Activated CD4-positive, CD25-positive, alpha-beta regulatory T cell treated with anti-CD3 and anti-CD28 coated beads, Interleukin-2, amount 50 U/mL, for 72 hours (primary cell): ENCODE measurements around the gene PROK1.

Experiments
- DNase-seq: peaks from one replicate; pipeline ENCODE4 v3.0.0; 2021

PROK1 gene

DNA sequence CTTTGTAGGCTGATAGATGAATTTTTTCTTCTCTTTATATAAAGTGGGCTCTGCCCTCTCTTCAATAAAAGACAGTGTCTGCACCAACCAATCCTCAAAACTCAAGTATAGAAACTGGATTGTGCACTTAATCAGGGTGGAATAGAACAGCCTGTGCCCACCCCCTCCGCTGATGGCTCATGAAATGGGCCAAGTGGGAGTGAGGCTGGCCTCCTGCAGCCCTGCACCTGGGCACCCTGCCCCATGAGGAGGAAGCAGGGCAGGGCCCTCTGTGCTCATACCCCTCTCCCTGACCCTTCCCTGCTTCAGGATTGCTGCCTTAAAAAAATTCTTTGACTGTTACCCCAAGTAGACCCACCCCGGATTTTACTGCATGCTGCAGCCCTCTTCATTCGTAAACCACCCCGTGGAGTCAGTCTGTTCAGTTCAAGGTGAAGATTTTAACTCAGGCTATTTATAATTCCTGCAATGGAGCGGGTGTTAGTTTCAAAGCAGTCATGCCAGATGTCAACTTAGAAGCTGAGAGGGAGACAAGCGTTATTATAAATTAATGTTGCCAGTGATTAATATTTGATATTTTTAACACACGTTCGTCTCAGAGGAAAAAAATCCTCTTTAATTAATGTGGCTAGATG, 15.8 kb downstream of the PROK1 start:
- no peak for DNase-seq

DNA sequence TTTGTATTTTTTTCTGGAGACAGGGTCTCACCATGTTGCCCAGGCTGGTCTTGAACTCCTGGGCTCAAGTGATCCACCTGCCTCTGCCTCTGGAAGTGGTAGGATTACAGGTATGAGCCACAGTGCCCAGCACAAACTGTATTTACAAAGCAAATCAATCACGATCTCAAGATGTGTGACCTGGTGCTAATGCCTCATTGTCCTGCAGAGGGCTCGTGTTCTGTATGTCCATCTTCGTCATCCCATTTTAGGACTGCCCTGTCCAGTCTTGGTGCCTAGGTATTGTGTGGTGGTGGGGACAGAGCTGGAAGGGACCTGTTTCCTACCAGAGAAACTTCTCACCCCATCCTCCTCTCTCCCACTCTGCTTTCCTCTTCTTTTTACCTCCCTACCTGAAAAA, 20.2 kb downstream of the PROK1 start:
- no peak for DNase-seq

DNA sequence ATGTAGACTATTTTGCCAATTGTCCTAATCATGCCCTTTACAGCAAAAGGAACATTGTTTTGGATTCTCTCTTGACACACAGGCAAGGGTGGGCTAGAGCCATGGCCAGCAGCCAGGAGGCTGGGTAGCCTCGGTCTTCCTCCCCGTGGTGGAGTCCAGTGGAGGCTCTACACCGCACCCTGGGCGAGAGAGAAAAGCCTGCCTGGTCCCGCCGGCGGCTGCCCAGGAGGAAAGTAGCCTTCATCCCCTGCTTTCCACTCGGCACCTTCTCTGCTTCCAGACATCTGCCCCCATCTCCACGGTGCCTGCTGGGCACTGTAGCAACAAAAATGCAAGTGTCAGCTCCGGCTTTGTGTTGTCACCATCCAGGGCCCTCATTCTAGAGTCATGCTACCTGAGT, 21.6 kb downstream of the PROK1 start:
- no peak for DNase-seq

DNA sequence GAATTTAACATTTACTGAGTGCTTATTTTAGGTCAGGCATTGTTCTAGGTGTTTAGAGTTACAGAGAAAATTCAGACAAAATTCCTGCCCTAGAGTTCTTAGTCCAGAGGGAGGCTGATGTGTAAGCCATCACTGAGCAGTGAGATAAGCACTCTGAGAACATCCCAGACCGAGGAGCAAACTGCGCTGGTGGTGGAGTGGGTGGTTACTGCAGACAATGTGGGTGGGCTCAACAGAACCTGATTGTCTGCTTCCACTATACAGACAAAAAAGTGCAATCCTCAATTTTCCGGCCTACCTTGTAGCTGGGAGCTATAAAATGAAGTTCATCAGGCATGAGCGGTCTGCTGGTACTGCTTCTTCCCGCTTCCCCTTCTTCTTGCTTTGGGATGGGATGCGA, 23.5 kb downstream of the PROK1 start:
- no peak for DNase-seq

DNA sequence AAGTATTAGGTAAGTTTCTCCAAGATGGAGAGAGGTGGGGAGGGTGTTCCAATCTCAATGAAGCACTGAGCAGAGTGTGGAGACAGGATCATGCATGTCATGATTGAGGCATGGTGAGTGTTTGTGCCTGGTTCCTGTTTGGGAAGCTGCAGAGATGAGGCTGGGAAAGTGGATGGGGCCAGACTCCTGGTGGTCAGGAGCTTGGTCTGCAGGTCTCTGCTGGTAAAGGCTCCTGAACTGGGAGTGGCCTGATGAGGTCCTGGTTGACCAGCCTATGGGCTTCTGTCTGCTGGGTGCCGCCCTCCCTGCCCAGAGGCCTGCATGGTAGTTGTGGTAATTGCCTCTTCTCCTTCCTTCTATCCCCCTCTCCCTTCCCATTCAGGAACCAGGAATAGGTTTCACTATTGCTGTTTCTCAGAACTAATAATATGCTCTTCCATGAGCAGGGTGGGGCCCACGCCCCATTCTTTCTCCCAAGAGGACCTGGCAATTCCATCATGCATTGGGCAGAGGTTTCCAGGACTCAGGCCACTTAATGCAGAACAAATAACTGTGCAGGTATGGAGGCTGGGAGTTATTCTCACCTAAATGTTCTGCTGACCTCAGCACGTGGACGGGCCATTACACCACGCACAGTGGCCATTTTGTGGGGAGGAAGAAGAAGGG, 24.5 kb downstream of the PROK1 start:
- DNase-seq, result no peak

DNA sequence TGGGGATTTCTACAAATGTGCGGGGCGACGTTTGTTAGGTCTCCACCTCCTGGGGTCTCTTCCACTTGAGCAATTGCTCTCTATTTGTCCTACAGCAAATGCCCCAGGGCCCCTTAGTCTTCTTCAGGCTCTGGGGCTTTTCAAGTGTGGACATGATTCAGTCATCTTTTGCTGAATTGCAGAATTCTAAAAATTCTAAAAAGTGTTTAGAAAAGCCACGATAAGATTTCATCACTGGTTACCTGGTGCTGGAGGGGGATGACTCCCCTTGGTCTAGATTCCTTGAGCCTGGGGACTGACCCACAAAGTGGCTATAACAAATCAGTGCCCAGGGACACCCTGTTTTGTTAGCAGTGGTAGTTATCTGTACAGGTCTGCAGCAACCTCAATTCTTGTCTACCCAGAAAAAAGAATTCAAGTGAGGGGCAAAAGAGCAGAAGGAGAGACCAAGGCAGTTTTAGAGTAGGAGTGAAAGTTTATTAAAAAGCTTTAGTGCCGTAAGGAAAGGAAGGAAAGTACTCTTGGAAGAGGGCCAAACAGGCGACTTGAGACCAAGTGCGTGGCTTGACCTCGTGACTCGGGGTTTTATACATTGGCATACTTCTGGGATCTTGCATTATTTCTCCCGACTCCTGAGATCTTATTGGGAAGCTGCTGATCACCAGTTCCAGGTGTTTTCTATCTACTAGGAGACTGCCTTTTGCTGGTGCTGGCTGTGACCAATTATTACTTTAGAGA, 25.2 kb downstream of the PROK1 start:
- DNase-seq, result no peak

DNA sequence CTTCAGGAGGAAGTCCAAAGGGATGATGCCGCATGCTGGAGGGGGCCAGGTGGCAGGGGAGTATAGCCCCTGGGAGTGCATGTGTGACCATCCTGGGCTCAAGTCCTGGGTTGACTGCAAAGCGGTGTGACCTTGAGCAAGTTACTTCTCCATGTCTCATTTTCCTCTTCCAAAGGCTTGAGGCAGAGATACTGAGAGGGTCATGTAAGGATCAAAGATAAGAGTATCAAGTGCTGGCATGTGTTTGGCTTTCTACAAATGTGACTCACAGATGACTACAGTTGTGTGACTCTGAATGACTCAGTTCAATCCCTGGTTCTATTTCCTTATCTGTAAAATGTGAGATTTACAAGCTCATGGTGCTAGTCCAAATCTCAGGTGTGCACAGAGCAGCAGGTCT, 26.1 kb downstream of the PROK1 start:
- DNase-seq, result no peak

DNA sequence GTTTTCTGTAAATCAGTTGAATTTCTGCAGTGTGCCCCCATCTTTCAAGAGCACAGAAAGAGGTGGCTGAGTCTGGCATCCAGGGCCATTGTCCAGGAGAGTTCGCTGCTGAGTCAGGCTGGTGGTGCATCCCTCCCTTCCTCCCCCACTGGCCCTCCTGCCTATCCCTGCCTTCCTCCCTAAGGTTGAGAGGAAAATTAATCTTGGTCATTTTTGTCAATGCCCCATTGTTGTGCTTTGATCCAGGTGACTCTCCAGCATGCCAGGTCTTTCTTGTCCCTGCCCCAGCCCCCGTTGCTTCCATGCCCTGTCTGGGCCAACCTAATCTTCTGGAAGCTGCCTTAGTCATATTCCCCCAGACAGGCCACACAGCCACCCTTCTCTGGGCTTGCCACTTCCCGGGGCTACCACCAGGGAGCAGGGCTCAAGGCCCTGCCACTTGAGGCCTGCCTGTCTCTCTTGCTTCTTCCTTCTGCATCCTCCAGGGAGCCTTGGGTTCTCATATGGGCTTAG, 26.6 kb downstream of the PROK1 start:
- DNase-seq, result no peak

DNA sequence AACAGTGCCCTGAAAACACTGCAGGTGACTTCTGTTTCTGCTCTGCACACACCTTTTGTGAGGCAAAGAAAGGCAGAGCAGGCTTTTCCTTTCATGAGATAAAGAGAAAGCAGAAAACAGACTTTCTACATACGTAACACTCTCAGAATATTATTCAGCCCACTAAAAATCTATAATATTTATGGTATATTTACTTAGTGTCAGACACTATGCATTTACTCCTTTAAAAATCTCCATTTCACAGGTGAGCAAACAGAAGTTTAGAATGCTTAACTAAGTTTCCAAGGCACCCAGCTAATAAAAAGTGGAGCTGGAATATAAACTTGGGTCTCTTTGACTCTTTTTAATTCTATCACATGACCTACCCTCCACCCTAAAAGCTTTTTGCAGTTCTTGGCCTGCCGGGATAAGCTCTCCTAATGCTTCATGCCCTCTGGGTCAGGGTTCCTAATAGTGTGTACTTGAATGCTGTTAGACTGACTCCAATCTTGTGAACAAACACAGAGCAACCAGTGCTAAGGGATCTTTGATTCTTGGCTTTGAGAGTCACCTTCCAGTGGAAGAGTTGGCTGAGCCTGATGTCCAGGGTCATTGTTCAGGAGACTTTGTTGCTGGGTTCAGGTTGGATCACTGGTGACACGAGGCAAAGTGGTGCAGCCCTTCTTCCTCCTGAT, 27.2 kb downstream of the PROK1 start:
- DNase-seq, result no peak

DNA sequence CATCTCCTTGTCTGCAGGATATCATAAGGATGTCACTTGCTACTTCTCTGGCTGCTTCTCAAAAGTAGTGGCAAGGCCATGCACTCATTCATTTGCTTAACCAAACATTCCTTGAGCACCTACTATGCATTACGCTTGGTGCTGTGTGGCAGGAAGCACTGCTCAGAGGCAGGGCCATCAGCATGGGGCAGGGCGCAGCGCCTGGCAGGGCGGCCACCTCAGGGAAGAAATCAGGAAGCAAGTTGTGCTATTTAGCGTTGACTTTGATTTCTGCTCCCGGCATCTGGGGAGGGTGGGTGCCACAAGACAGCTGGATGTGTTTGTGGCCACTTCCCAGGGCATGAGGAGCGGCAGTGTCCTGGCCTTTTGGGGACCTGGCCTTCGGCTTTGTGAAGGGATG, 27.9 kb downstream of the PROK1 start:
- no peak for DNase-seq

DNA sequence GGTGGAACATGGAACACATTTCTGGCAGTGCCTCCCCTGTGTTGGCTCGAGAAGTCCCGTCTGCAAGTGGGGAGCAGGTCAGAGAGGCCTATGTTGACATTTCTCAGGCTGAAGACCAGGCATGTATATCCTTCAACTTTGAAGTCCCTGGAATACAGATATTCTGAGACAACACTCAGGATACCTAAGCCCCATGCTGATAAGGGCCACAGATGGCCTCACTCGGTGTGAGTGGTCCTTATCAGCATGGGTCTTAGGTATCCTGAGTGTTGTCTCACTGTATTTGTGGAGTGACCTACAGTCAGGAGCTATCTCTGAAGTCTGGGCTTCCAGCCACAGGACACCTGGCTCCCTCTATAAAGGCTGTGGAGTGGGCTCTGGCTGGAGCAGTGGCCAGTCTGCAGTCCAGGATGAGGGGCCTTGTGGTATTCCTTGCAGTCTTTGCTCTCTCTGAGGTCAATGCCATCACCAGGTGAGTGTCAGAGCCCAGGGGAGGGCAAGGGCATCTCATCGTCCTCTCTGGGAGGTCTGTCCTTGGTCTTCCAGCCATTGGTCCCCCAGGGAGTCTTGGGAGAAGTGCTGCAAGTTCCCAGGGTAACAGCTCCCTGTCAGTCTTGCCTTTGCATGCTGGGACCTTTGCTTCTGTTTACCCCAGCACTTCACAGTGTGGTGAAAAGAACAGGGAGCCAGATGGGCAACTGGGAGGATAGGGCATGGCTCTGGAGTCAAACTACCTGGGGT, 29.6 kb downstream of the PROK1 start:
- DNase-seq, result no peak

DNA sequence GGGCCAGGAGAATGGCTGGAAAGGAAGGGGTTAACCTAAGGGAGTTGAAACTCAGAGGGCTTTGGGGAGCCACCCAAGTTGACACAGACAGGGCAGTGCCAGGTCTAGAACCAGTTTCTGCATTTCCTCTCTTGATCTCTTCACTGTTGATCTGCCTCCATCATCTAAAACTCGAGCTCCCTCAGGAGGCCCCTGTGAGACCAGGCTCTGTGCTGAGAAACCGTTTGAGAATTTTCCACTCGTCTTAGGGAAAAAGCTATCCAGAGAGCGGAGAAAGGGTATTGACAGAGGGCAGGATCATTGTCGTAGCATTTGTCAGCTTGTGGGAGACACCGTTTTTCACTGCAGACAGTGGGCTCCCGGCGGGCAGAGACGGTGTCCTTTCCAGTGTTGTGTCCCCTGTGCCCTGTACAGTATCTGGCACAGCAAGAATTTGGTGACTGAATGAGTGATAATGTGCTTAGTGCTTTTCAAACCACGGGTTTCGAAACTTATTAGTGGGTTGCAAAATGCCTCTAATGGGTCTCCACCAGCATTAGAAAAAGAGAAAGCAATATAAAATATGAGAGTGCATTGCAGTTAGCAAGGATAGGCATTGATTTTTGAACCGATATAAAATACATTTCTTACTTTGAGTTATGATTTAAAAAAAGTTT, 31.1 kb downstream of the PROK1 start:
- no peak for DNase-seq

DNA sequence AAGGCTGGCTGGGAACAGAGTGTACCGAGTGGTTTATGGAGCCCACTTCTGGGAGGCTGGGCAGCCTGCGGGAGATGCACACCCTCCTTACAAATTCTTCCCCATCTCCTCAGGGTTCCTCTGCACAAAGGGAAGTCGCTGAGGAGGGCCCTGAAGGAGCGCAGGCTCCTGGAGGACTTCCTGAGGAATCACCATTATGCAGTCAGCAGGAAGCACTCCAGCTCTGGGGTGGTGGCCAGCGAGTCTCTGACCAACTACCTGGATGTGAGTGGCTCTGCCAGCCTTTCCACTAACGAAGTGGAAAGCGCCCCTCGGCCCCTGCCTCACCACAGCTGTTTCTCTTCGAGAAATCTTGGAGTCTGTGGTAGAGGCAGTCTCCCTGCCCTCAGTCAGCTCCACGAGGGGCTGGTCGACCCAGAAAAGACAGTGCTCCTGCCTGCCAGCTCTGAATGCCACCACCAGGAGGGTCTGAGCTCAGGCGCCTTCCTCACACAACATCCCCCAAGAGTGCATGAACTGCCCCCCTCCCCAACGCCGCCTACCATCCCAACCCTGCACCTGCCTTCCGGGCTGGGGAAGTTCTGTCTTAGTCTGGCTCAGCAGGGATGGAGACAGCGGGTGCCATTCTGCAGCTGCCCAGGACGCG, 31.8 kb downstream of the PROK1 start:
- no peak for DNase-seq

DNA sequence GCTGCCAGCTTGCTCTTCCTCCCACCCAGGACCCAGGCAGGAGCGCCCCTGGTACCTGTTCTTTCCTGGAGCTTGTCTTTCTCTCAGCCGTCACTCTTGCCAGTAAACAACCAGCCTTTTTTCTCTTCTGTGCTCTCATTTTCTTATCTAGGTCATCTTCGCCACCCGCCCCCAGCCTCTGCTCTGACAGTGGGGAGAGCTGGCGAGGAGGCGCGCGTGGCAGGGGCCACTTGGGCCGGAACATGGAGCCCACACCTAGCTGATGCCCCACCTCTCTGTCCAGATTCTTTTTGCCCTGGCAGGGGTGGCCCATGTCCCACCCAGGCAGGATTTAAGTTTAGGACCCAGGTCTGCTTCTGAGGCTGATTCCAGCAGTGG, 32.3 kb downstream of the PROK1 start:
- DNase-seq, result no peak

DNA sequence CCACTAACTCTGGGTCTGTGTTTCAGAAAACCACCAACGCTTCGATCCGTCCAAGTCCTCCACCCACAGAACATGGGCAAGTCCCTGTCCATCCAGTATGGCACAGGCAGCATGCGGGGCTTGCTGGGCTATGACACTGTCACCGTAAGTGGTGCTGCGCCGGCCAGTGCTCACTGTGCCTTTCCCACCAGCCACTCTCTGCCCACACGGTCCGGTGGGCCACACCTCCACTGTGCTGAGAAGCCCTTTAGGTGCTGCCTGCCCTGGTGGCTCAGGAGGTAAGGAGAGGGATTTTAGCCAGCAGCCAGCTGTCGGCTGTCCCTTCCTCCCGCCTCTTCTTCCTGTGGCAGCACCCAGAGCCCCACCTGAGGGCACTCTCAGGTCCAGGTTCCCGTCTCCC, 33.9 kb downstream of the PROK1 start:
- no peak for DNase-seq

DNA sequence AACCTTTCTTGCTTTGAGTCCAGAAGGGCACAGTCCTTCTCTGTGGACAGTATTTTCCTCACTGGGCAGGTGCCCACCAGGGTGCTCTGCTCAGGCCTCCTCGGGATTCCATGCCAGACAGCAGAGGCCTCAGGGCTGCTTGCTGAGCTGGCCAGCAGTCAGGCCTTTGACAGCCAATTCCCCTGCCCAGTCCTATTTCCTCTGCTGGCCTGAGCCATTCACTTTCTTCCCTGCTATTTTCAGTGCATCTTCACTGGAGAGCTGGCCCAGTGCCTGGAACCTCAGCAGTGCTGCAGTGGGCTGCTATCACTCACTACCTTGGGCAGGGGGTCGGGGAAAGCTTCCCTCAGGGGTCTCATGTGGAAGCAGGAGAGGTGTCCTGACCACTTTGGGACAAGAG, 34.8 kb downstream of the PROK1 start:
- no peak for DNase-seq

DNA sequence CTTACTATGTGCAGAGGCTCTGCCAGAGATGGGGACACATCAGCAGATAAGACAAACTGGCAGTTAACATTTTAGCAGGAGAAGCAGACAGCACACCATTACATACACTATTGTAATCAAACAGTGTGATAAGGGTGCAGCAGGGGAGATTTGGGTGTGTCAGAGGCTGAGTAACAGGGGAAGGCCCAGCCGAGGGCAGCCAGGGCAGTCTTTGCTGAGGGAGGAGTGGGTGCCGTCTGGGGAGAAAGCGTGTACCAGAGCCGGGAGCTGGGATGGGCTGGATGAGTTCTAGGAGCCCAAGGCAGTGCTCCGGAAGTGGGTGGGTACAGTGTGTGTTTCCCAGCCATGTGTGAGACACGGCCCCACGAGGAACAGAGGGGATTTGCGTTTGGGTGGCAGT, 36.8 kb downstream of the PROK1 start:
- DNase-seq, result no peak

DNA sequence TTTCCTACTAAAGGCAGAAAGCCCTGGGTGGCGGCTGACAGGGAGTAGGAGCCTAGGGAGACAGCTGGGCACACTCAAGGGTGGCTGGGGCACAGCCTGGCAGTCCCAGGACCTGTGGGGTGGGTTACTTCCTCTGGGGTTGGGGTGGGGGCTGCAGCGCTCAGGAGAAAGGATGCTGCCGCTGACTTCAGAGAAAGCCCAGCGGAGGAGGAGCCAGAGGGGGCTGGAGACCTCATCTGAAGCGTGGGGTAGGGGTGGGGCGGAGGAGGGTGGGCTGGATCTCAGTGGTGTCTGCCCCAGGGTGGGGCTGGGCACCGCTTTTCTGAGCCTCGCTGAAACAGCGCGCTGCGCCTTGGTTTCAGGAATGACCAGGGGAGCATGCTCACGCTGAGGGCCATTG, 37.2 kb downstream of the PROK1 start:
- DNase-seq, result no peak

DNA sequence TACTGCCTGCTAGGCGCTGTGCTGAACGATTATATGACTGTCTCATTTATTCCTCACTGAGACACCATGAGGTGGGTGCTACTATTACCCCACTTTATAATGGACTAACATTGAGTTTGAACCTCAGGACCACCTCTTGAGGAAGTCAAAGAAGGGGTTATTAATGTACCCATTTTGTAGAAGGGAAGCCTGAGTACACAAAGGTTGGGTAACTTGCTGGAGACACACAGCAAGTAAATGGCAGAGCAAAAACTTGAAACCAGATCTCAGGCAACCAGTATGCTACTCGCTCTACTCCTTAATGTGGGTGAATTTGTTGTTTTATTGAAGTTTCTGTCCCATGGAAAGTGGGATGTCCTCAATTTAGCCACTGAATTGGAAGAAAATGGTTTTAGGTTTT, 37.9 kb downstream of the PROK1 start:
- no peak for DNase-seq

DNA sequence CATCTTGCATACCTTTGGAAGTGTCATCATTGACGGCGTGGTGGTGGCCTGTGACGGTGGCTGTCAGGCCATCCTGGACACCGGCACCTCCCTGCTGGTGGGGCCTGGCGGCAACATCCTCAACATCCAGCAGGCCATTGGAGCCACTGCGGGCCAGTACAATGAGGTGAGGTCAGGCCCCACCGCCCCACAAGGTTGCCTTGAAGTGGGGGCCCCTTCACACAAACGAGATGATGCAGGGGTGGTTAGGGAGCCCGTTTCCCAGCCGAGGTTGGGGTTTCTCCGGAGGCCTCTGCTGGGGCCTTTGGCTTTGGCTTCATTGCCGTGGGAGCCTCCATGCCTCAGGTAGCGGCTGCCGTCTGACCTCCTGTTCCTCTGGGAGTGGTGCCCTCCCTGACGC, 38.5 kb downstream of the PROK1 start:
- DNase-seq, result no peak

DNA sequence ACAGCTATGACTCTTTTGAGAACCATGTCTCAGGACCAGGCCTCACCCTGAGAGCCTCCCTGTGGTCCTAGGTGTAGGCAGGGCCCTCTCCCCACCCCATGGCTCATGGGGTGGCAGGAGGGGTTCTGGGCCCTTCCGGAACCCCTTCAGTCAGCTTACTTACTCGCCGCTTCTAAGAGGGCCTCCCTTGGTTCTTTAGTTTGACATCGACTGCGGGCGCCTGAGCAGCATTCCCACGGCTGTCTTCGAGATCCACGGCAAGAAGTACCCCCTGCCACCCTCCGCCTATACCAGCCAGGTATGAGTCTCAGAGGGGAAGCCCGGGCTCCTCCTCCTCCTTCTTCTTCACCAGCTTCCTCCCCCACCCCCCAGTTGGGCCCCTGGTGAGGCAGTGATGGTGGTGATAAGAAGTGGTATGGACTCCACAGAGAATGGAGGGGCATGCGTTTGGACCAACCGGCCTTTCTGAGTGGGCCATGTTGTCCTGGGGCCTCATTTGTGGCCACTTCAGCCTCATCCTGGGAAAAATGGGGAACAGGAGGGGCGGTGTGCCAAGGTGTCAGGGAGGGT, 39.1 kb downstream of the PROK1 start:
- no peak for DNase-seq
